ENCODE measurements around the gene PIGQ. TPM values are rescaled to one million over a fixed set of nuclear protein-coding genes. Genes with fewer than 3 reads are reported as not detected.
"Not testable (repeated sequence)": the region's sequence is repeated elsewhere in the genome, so short reads cannot be mapped to it uniquely, and the experiment has no call there.

Gene PIGQ
- total and polyA plus RNA-seq, 2 experiments from 2014 or later = 30.2 to 62.3 TPM

GRCh38 chr16:596736-597060 is 26.9 kb downstream of the PIGQ start:
- H3K4me1 ChIP-seq (ENCODE audit: insufficient read depth) = no peaks in the 10 kb centered on the region
- H2AFZ ChIP-seq = no peak overlapping the region
- H3K4me2 ChIP-seq = no peak overlapping the region
- H4K20me1 ChIP-seq (replicated peaks; ENCODE audit: insufficient read depth) = peaks cover 13% of the 10 kb centered on the region
- H3F3A ChIP-seq (replicated peaks; ENCODE audit: low read depth) = 0 out of 2 replicates have a peak, but pooled peaks cover 3% of the 10 kb centered on the region
- no peaks in the 10 kb centered on the region for H3K36me3 ChIP-seq (ENCODE audit: insufficient read depth)
- peaks cover 18% of the 10 kb centered on the region for H3K27me3 Mint-ChIP-seq (ENCODE audit: insufficient read depth, low read depth, poor library complexity)
- H3K27ac ChIP-seq (ENCODE audit: low read depth) = no peak overlapping the region
- peaks cover 16% of the 10 kb centered on the region for H3K36me3 Mint-ChIP-seq (ENCODE audit: low read depth)
- no peaks in the 10 kb centered on the region for H3K27me3 ChIP-seq (ENCODE audit: insufficient read depth)
- DNase-seq (ENCODE audit: low spot score) = no peak
- TF ChIP-seq NANOG (IDR thresholded peaks at IDR 0.05; ENCODE audit: borderline replicate concordance) (no peak), POLR2AphosphoS5 (IDR thresholded peaks at IDR 0.05; ENCODE audit: low read depth) (no peak), REST (IDR thresholded peaks at IDR 0.05; ENCODE audit: unreplicated experiment) (no peak), EZH2phosphoT487 (IDR thresholded peaks at IDR 0.05; ENCODE audit: unreplicated experiment) (no peak), CREB1 (CRISPR knock-in tag; IDR thresholded peaks at IDR 0.05; ENCODE audit: low read depth) (no peak), ZNF331 (CRISPR knock-in tag; IDR thresholded peaks at IDR 0.05; ENCODE audit: low read depth) (no peak), ZNF114 (CRISPR knock-in tag; IDR thresholded peaks at IDR 0.05) (no peak), ETS1 (IDR thresholded peaks at IDR 0.05) (no peak)
- TF ChIP-seq, protein P1, sequence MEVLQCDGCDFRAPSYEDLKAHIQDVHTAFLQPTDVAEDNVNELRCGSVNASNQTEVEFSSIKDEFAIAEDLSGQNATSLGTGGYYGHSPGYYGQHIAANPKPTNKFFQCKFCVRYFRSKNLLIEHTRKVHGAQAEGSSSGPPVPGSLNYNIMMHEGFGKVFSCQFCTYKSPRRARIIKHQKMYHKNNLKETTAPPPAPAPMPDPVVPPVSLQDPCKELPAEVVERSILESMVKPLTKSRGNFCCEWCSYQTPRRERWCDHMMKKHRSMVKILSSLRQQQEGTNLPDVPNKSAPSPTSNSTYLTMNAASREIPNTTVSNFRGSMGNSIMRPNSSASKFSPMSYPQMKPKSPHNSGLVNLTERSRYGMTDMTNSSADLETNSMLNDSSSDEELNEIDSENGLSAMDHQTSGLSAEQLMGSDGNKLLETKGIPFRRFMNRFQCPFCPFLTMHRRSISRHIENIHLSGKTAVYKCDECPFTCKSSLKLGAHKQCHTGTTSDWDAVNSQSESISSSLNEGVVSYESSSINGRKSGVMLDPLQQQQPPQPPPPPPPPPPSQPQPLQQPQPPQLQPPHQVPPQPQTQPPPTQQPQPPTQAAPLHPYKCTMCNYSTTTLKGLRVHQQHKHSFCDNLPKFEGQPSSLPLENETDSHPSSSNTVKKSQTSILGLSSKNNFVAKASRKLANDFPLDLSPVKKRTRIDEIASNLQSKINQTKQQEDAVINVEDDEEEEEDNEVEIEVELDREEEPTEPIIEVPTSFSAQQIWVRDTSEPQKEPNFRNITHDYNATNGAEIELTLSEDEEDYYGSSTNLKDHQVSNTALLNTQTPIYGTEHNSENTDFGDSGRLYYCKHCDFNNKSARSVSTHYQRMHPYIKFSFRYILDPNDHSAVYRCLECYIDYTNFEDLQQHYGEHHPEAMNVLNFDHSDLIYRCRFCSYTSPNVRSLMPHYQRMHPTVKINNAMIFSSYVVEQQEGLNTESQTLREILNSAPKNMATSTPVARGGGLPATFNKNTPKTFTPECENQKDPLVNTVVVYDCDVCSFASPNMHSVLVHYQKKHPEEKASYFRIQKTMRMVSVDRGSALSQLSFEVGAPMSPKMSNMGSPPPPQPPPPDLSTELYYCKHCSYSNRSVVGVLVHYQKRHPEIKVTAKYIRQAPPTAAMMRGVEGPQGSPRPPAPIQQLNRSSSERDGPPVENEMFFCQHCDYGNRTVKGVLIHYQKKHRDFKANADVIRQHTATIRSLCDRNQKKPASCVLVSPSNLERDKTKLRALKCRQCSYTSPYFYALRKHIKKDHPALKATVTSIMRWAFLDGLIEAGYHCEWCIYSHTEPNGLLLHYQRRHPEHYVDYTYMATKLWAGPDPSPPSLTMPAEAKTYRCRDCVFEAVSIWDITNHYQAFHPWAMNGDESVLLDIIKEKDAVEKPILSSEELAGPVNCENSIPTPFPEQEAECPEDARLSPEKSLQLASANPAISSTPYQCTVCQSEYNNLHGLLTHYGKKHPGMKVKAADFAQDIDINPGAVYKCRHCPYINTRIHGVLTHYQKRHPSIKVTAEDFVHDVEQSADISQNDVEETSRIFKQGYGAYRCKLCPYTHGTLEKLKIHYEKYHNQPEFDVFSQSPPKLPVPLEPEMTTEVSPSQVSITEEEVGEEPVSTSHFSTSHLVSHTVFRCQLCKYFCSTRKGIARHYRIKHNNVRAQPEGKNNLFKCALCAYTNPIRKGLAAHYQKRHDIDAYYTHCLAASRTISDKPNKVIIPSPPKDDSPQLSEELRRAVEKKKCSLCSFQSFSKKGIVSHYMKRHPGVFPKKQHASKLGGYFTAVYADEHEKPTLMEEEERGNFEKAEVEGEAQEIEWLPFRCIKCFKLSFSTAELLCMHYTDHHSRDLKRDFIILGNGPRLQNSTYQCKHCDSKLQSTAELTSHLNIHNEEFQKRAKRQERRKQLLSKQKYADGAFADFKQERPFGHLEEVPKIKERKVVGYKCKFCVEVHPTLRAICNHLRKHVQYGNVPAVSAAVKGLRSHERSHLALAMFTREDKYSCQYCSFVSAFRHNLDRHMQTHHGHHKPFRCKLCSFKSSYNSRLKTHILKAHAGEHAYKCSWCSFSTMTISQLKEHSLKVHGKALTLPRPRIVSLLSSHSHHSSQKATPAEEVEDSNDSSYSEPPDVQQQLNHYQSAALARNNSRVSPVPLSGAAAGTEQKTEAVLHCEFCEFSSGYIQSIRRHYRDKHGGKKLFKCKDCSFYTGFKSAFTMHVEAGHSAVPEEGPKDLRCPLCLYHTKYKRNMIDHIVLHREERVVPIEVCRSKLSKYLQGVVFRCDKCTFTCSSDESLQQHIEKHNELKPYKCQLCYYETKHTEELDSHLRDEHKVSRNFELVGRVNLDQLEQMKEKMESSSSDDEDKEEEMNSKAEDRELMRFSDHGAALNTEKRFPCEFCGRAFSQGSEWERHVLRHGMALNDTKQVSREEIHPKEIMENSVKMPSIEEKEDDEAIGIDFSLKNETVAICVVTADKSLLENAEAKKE (CRISPR knock-in tag; IDR thresholded peaks at IDR 0.05) = no peak
- peaks cover 32% of the 10 kb centered on the region for H3K79me2 ChIP-seq (replicated peaks; ENCODE audit: insufficient read depth)
- H3K4me3 ChIP-seq = no peak overlapping the region
- H3K4me3 Mint-ChIP-seq = no peak overlapping the region
- H3K9me3 Mint-ChIP-seq = no peaks in the 10 kb centered on the region; the same call in 1 of the 3 replicates
- no peaks in the 10 kb centered on the region for H3K9me2 ChIP-seq (ENCODE audit: insufficient read depth)
- H3K27ac Mint-ChIP-seq = no peak overlapping the region
- peaks cover 2% of the 10 kb centered on the region; the same call in 1 of the 3 replicates for H3K4me1 Mint-ChIP-seq
- no peak for ATAC-seq

DNA sequence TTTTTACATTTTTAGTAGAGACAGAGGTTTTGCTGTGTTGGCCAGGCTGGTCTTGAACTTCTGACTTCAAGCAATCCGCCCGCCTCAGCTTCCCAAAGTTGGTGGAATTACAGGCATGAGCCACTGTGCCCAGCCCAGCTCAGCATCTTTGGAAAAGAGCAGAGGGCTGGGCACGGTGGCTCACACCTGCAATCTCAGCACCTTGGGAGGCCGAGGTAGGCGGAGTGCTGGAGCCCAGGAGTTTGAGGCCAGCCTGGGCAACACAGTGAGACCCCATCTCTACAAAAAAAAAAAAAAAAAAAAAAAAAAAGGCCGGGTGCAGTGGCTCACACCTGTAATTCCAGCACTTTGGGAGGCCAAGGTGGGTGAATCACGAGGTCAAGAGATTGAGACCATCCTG is 27.9 kb downstream of the PIGQ start:
- H3F3A ChIP-seq (replicated peaks; ENCODE audit: low read depth); H3K4me3 Mint-ChIP-seq; H3K27ac Mint-ChIP-seq; H3K4me3 ChIP-seq; H3K4me2 ChIP-seq; H4K20me1 ChIP-seq (replicated peaks; ENCODE audit: insufficient read depth); DNase-seq (ENCODE audit: low spot score); H3K27ac ChIP-seq (ENCODE audit: low read depth); ATAC-seq; H3K4me1 Mint-ChIP-seq; H2AFZ ChIP-seq; H3K4me1 ChIP-seq (ENCODE audit: insufficient read depth); H3K9me3 Mint-ChIP-seq; H3K36me3 ChIP-seq (ENCODE audit: insufficient read depth); H3K9me2 ChIP-seq (ENCODE audit: insufficient read depth); H3K27me3 ChIP-seq (ENCODE audit: insufficient read depth): not testable (repeated sequence)
- peaks cover 18% of the 10 kb centered on the region for H3K27me3 Mint-ChIP-seq (ENCODE audit: insufficient read depth, low read depth, poor library complexity)
- H3K79me2 ChIP-seq (replicated peaks; ENCODE audit: insufficient read depth) = peaks cover 37% of the 10 kb centered on the region
- H3K36me3 Mint-ChIP-seq (ENCODE audit: low read depth) = peaks cover 16% of the 10 kb centered on the region

Data from GM23338 (cell line).